Ecto neural progenitor cell (in vitro differentiated cells): ENCODE data around the gene POLA2.

Experiments
- DNase-seq: peaks from one replicate; pipeline ENCODE4 v3.0.0-alpha.2; 2018; ENCODE audit warnings: low spot score

Gene POLA2

GRCh38 chr11:65307298-65308229 lies 45.8 kb downstream of the POLA2 start:
- DNase-seq: no peak

DNA sequence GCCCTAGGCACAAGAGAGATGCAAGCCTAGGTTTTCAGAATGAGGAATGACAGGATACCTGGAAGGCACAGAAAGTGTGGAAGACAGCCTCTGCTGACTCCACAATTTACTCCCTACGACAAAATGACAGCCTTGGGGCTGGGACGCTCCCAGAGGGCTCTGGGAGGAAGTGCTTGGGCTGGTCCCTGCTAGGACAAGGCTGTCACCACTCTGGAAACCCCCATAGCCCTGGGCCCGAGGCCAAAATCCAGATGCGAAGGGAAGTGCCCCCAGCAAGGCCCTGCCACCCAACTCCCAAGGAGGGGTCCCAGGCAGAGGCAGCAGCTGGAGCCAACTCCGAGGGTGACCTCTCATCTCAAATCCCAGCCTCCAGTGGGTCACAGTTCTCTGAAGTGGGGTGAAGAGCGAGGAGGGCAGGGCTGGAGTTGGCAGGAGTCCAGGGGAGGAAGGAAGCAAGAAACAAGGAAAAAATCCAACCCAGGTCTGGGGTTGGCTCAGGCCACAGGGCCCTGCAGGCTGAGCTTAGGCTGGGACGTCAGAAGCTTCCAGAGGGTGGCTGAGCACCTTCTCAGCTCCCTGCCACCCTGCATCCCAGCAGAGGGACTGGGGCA lies 46.6 kb downstream of the POLA2 start:
- DNase-seq: no peak

DNA sequence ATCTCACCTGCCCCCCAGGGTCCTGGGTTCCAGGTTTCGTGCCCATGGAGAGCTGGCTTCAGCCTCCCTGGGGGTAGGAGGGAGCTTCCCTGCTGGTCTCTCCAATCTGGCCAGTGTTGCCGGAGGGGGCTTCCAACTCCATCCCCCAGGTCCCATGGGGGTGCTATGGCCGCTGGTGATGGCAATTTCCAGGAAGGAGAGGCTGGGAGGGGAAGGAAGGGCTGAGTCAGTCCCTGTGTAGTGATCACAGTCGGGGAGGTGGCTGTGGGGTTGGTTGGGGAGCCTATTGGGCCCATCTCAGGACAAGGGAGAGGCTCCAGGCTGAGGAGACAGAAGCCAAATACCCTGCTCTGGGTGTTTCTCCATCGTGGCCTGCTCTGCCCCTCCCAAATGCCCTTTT lies 47.2 kb downstream of the POLA2 start:
- DNase-seq: no peak

- DNase-seq: no peak
These were observed 48.5 kb downstream of the POLA2 start for GRCh38 chr11:65310215-65310614.

DNA sequence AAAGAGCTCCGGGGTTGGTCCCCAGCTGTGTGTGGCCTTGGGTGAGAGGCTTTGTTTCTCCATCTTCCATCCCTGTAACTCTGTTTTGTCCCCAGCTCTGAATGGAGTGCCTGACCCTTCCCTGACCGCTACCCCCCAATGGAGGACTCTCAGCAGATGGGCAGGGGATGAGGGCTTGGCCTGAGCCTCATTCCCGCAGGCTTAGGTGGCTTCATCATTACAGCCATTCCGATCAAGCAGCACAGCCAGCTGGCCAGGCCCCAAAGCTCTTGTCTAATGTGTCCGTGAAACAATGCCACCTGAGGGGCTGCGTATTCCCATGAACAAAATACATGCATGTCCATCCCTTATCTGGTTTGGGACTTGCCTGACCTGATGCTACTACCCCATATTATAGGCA lies 49.0 kb downstream of the POLA2 start:
- peak; percentile 69 for DNase-seq

DNA sequence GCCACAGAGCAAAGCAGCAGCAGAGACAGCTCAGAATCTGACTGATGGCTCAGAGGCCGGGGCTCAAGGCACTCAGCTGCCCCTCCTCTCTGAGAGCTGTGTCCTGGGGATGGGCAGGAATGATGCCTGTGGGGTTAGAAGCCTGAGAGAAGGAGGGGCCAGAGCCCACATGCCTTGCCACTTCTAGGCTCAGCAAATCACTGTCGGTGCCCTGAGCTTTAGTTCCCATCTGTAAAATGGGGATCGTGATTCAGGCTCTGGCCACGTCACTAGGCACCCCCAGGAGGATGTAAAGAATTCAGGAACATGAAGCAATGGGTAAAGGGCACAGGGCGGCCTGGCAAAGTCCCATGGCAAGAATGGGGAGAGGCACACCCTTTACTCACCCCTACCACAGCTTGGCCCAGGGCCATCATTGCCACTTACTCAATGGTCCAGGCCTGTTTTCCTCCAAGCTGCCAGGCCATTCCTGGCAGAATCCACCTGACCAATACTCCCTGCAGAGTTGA lies 49.5 kb downstream of the POLA2 start:
- DNase-seq: peak; percentile 65

GRCh38 chr11:65314501-65315203 lies 52.9 kb downstream of the POLA2 start, which contains the start of gene CDC42EP2:
TSS of gene CDC42EP2 (plus strand) at chr11:65314866. CDS start at chr11:65320899, 6,033 bp downstream.
- peak; percentile 93 for DNase-seq

DNA sequence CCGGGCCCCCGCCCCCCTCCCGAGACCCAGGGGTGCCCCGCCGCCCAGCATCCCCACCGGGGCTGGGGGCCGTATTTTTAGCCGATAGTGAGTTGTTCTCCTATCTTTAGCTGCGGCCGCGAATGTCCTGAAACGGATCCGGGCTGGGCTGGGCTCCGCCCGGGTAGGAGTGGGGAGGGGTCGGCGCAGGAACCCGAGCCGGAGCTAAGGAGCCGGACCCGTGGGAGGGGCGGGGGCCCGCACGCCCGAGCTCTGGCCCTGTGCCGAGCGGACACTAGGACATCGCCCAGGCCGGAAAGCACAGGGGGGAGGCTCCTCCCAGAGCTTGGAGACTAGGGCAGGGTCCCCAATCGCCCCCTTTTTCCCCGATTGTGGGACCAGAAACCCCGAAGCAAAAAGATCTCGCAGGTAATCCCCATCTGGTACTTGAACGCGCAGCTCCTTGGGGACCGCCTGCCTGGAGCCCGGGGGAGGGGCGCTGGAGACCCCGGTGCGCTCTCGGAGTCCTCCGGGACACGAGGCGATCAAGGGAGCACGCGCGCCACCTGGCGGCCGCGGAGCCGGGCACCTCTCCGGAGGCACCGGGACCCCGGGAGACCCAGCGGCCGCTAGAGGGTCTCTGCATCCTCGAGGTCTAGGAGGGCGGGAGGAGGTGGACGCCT lies 53.6 kb downstream of the POLA2 start:
- DNase-seq: peak; percentile 96

DNA sequence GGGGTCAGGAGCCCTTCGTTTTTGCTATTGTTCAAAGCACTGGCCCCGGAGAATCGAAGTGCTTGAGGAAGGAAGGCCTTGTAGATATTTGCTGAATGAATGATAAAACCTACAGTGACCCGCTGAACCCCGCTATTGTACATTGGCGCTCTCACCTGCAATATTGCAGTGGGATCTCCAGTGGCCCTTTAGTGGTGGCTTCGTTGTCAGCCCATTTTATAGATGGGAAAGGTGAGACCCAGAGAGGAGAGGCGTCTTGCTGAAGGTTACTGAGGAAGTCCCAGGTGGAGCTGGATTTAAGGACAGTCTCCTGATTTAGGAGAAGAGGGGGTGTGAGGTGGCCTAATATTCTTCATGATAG lies 54.1 kb downstream of the POLA2 start:
- no peak for DNase-seq

GRCh38 chr11:65316227-65317024 lies 54.7 kb downstream of the POLA2 start:
- DNase-seq: no peak

DNA sequence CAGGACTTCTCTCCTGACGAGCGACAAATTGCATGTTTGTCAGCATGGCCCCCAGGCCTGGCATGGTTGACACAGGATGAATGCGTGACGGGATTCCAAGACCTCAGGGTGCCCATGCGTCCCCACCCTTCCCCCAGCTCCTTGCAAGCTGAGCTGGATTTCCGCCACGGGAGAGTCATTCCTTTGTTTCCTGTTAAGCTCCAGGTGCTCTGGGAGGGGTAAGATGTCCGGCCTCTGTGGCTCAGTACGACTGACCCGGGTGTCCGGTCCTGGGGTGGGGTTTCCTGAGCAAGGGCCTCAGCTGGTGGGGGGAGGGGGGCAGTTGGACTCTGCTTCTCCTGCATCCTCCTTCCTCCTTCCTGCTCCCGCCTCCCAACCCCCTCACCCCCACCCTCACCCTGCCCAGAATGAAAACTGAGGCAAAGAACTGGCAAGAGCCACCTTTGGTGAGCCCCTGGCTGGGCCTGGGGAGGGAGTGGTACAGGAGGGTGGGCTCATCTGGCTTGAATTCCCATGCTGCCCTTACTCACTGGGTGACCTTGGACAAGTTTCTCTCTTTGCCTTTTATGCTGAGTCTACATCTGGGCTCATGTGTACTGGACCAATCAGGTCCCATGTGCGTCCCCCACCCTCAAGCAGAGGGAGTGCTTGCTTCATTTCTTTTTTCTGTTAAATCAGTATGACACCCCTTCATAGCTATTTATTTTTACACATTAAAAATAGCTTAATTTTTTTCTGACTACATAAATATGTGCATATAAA lies 55.4 kb downstream of the POLA2 start:
- peak; percentile 68 for DNase-seq

- DNase-seq: no peak
These were observed 58.8 kb downstream of the POLA2 start for GRCh38 chr11:65320386-65321075.

- no peak for DNase-seq
These were observed 59.3 kb downstream of the POLA2 start for GRCh38 chr11:65321076-65321475.

DNA sequence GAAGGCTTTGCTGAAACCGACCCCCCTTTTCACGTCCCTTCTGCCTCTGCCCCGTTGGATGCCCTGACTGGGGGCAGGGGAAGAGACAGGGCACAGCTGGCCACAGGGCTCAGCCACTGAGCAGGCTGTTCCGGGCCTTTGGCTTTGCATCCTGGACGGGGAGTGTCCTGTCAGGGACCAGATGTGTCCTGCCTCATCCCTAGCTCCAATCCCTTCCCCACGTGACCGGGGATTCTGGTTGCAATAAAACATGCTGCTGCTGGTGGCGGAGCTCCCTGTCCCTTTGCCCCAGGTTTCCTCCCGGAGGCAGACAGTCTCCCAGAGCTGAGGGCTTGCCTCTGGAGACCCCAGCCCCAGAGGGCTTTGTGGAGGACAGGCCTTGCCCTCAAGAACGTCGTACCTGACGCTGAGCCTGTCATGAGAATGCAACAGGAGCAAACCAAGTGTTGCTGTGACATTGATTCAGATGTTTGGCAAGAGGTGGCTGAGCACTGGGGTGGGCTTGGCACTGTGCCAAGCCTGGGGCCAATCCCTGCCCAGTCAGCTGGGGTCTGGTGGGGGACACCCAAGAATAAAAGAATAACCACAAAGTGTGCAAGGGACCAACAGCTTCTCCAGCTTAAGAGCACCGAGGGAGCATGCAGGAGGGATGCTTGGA lies 60.2 kb downstream of the POLA2 start:
- DNase-seq: no peak

GRCh38 chr11:65323813-65324212 lies 62.1 kb downstream of the POLA2 start:
- DNase-seq: no peak

DNA sequence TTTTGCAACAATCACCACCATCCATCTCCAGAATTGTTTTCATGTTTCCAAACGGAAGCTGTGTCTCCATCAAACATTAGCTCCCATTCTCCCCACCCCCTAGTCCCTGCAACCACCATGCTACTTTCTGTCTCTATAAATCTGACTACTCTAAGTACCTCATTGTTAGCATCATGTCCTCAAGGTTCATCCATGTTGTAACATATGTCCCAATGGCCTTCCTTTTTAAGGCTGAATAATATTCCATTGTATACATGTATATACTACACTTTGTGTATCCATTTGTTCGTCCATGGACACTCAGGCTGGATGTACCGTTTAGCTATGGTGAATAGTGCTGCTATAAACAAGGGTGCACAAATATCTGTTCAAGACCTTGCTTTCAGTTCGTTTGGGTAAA lies 63.7 kb downstream of the POLA2 start:
- DNase-seq: no peak

DNA sequence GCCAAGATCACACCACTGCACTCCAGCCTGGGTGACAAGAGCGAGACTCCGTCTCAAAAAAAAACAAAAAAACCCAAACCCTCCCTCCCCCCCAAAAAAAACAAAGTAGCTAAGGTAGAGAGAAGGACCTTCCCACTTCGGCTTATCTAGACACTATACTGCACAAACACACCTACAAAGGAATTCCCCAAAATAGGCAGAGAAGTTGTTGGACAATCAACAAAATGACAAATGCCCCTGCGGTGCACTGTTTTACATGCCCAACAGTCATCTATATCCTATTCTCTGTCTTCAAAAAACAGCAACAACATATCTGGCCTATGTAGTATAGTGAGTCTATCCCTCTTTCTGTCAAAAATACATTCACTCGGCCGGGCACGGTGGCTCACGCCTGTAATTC lies 65.3 kb downstream of the POLA2 start:
- DNase-seq: no peak

- DNase-seq: no peak
These were observed 67.7 kb downstream of the POLA2 start for GRCh38 chr11:65329478-65329877.

- peak; percentile 85 for DNase-seq
These were observed 68.2 kb downstream of the POLA2 start for GRCh38 chr11:65329944-65330403.
